PC-9 (cell line): Measurements from ENCODE around the gene CAMSAP3. TPM values are rescaled to one million over a fixed set of nuclear protein-coding genes. Genes with fewer than 3 reads are reported as not detected.
A peak's percentile ranks its signal among the peaks of the same experiment; 100 is the strongest.

Source experiments
- BruUV-seq: library from RNA; stranded (reverse); fragments of 400-500 nt; replicated peaks from 2 replicates; lab custom pipeline; 2021; lab: Mats Ljungman, UMichigan
- CTCF ChIA-PET: fragments of 300-600 bp; sonication (Branson Sonifier 250); formaldehyde crosslinking; loops from one replicate; lab custom pipeline; 2022; ENCODE audit warnings: antibody characterized with exemption; lab: Charles Lee
- POLR2A ChIA-PET: fragments of 300-600 bp; sonication (Branson Sonifier 250); formaldehyde crosslinking; loops from one replicate; lab custom pipeline; 2022; ENCODE audit warnings: antibody characterized with exemption; ENCODE audit not compliant: unreplicated experiment; lab: Charles Lee
- DNase-seq, 2 experiments: peaks; one replicate each; pipeline versions ENCODE4 v3.0.0 to v3.0.0-alpha.2; 2015 to 2022; ENCODE audit warnings: mixed read lengths in 1 of 2
- H2AFZ ChIP-seq: fragments of 200-600 bp; sonication (generic); 2 replicates; pipeline ENCODE4 v1.8.1; 2017; ENCODE audit warnings: antibody characterized with exemption
- H3F3A ChIP-seq: fragments of 200-600 bp; sonication (generic); 2 replicates; pipeline ENCODE4 v1.8.1; 2017; ENCODE audit warnings: antibody characterized with exemption, mild to moderate bottlenecking, low read depth; ENCODE audit not compliant: insufficient read depth
- H3K27ac ChIP-seq: fragments of 200-600 bp; sonication (generic); 2 replicates; pipeline ENCODE4 v1.6.1; 2016; ENCODE audit warnings: mixed run types
- H3K27me3 ChIP-seq: fragments of 200-600 bp; sonication (generic); 2 replicates; pipeline ENCODE4 v1.6.1; 2016; ENCODE audit warnings: low read depth, mixed run types; ENCODE audit not compliant: insufficient read depth
- H3K36me3 ChIP-seq: fragments of 200-600 bp; sonication (generic); 2 replicates; pipeline ENCODE4 v1.6.1; 2016; ENCODE audit warnings: low read depth, mixed run types
- H3K4me1 ChIP-seq: fragments of 200-600 bp; sonication (generic); replicated peaks from 2 replicates; pipeline ENCODE4 v1.6.1; 2016; ENCODE audit warnings: mixed run types; ENCODE audit not compliant: insufficient read depth
- H3K4me2 ChIP-seq: fragments of 200-600 bp; sonication (generic); 2 replicates; pipeline ENCODE4 v1.6.1; 2017; ENCODE audit warnings: mixed run types
- H3K4me3 ChIP-seq: fragments of 200-600 bp; sonication (generic); 2 replicates; pipeline ENCODE4 v1.6.1; 2016; ENCODE audit warnings: mixed run types
- H3K79me2 ChIP-seq: fragments of 200-600 bp; sonication (generic); 2 replicates; pipeline ENCODE4 v1.6.1; 2017; ENCODE audit warnings: low read depth, mixed run types
- H3K9me2 ChIP-seq: fragments of 200-600 bp; sonication (generic); 2 replicates; pipeline ENCODE4 v1.8.1; 2017; ENCODE audit warnings: mild to moderate bottlenecking; ENCODE audit not compliant: insufficient read depth
- H3K9me3 ChIP-seq: fragments of 200-600 bp; sonication (generic); 2 replicates; pipeline ENCODE4 v1.8.1; 2016; ENCODE audit warnings: low read depth; ENCODE audit not compliant: insufficient read depth
- H4K20me1 ChIP-seq: fragments of 200-600 bp; sonication (generic); 2 replicates; pipeline ENCODE4 v1.8.1; 2017; ENCODE audit not compliant: insufficient read depth
- EZH2 ChIP-seq: fragments of 200-600 bp; sonication (generic); IDR thresholded peaks from 2 replicates; pipeline ENCODE4 v1.8.0; 2017; ENCODE audit warnings: antibody characterized with exemption, low read depth
- intact Hi-C: fragments of 100-400 bp; cut with micrococcal nuclease; formaldehyde crosslinking; loops from one replicate; pipeline ENCODE4 v1.10.0; 2022; ENCODE audit not compliant: unreplicated experiment
- total RNA-seq: library from RNA; stranded (reverse); gene quantifications from 2 replicates; pipeline ENCODE4 v1.2.3, GENCODE V29; 2021
- TF ChIP-seq, protein P1 (sequence below): fragments of 200-600 bp; sonication (generic); conservative IDR thresholded peaks from 2 replicates; pipeline ENCODE4 v1.6.1; 2017; ENCODE audit warnings: mixed run types, antibody characterized with exemption, mild to moderate bottlenecking, moderate library complexity

Gene CAMSAP3
- total RNA-seq, 1 experiment from 2014 or later, result 25.9 TPM

DNA sequence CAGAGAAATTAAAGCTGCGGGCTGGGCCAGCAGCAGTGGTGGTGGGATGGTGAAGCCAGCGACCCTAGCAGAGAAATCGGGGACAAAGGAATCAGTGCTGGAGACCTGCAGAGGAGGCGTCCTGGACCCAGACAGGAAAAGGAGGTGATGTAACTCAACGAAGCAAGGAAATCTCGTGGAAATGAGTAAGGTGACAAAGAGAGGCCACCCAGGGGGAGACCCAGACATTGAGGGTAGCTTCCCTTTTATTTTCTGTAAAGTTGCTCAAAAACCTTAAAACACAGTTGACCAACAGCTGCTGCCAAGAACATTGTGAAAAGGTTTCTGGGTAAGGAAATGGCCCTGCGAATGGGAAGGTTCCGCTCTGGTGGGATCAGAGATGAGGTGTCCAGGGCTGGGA lies 59.9 kb downstream of the CAMSAP3 start:
- H3K79me2 ChIP-seq, result no peaks in the 10 kb centered on the region
- H4K20me1 ChIP-seq, result no peaks in the 10 kb centered on the region
- H3K4me3 ChIP-seq, result no peak overlapping the region
- no TSS peak for BruUV-seq
- H3K9me3 ChIP-seq, result no peaks in the 10 kb centered on the region
- H3K4me1 ChIP-seq, result peaks cover 26% of the 10 kb centered on the region
- H3F3A ChIP-seq, result peaks cover 13% of the 10 kb centered on the region
- no peak overlapping the region for H2AFZ ChIP-seq
- no peaks in the 10 kb centered on the region for H3K9me2 ChIP-seq
- TF ChIP-seq EZH2, result no peak
- TF ChIP-seq, protein P1, sequence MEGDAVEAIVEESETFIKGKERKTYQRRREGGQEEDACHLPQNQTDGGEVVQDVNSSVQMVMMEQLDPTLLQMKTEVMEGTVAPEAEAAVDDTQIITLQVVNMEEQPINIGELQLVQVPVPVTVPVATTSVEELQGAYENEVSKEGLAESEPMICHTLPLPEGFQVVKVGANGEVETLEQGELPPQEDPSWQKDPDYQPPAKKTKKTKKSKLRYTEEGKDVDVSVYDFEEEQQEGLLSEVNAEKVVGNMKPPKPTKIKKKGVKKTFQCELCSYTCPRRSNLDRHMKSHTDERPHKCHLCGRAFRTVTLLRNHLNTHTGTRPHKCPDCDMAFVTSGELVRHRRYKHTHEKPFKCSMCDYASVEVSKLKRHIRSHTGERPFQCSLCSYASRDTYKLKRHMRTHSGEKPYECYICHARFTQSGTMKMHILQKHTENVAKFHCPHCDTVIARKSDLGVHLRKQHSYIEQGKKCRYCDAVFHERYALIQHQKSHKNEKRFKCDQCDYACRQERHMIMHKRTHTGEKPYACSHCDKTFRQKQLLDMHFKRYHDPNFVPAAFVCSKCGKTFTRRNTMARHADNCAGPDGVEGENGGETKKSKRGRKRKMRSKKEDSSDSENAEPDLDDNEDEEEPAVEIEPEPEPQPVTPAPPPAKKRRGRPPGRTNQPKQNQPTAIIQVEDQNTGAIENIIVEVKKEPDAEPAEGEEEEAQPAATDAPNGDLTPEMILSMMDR, result no peak
- intact Hi-C loops, result no loop called here
- ChIA-PET POLR2A (interaction anchor here (0.7 kb wide), 1 partner anchor 8 kb away, joined by 5 read pairs; no protein-coding TSS in a partner anchor), CTCF (interaction anchor here (0.6 kb wide), 1 partner anchor 88 kb away, joined by 5 read pairs; no protein-coding TSS in a partner anchor)
- DNase-seq, result no peak
- 0 out of 2 replicates have a peak, but pooled peaks cover under 1% of the 10 kb centered on the region for H3K27me3 ChIP-seq
- H3K36me3 ChIP-seq, result no peaks in the 10 kb centered on the region
- H3K4me2 ChIP-seq, result no peak overlapping the region
- no peak overlapping the region for H3K27ac ChIP-seq

DNA sequence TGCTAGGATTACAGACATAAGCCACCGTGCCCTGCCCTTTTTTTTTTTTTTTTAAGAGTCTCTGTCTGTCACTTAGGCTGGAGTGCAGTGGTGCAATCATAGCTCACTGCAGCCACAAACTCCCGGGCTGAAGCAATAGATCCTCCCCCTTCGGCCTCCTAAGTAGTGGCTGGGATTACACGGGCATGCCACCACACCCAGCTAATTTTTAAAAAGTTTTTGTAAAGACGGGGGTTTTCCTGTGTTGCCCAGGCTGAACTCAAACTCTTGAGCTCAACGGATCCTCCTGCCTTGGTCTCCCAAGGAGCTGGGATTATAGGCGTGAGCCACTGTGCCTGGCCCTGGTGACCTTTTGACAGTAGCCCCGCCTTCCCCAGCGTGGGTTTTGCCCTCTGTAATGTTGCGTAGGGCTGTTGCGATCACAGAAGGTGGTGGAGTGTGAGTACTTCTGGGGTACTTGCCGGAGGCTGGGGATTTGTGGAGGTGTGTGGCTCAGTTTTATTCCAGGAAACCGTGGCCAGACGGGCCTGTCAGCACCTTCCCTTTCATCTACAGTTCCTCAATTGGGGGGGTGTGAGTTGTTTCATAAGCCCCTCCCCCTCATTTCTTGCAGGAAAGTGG lies 61.6 kb downstream of the CAMSAP3 start:
- CTCF ChIA-PET, result interaction anchor here (0.6 to 0.7 kb wide), 4 partner anchors 24 to 142 kb away, joined by 3 to 14 read pairs (median 7); partner anchors contain the start of gene TRAPPC5
- peaks cover 13% of the 10 kb centered on the region for H3F3A ChIP-seq
- no peak overlapping the region for H3K27ac ChIP-seq
- H3K4me3 ChIP-seq, result no peak overlapping the region
- no peaks in the 10 kb centered on the region for H3K36me3 ChIP-seq
- DNase-seq, result peak in 1 of 2 experiments; percentile 61
- TF ChIP-seq EZH2, result no peak
- TF ChIP-seq, protein P1, result no peak
- peaks cover 17% of the 10 kb centered on the region for H3K27me3 ChIP-seq
- POLR2A ChIA-PET, result no interaction called here
- intact Hi-C loops, result no loop called here
- no TSS peak for BruUV-seq
- H3K4me1 ChIP-seq, result peaks cover 25% of the 10 kb centered on the region
- H3K9me2 ChIP-seq, result no peaks in the 10 kb centered on the region
- H4K20me1 ChIP-seq, result no peaks in the 10 kb centered on the region
- no peaks in the 10 kb centered on the region for H3K79me2 ChIP-seq
- H3K4me2 ChIP-seq, result 0 out of 2 replicates have a peak overlapping the region, but pooled peaks have one; percentile 18
- no peak overlapping the region for H2AFZ ChIP-seq
- no peaks in the 10 kb centered on the region for H3K9me3 ChIP-seq

DNA sequence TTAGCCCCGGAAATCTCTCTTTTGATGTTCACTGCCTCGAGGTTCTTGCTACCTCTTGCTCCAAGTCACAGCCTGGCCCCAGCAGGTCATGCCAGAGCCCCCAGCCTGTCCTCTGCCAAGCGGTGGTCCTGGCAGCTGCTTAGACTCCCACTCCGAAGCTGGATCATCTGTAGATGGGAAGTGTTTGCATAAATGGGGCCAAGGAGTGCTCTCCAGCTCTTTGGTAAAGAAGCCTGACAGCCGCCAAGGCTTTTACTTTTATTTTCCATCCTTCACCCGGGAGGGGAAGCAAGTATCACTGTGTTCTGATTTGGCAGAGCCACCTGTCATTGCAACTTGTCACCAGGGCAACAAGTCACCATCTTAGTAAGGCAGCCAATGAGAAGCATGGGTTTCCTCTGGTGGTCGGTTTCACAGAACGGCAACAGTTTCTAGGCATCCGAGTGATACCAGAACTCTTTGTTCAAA lies 62.6 kb downstream of the CAMSAP3 start:
- no peak overlapping the region for H3K4me2 ChIP-seq
- H3K4me3 ChIP-seq, result no peak overlapping the region
- no peaks in the 10 kb centered on the region for H3K36me3 ChIP-seq
- no peaks in the 10 kb centered on the region for H3K79me2 ChIP-seq
- intact Hi-C loops, result no loop called here
- H3K9me2 ChIP-seq, result no peaks in the 10 kb centered on the region
- no peak overlapping the region for H3K27ac ChIP-seq
- H3F3A ChIP-seq, result peaks cover 9% of the 10 kb centered on the region
- no peaks in the 10 kb centered on the region for H4K20me1 ChIP-seq
- no peak for DNase-seq
- CTCF ChIA-PET, result no interaction called here
- POLR2A ChIA-PET, result no interaction called here
- BruUV-seq, result no TSS peak
- TF ChIP-seq, protein P1, result no peak
- TF ChIP-seq EZH2, result no peak
- H3K27me3 ChIP-seq, result peaks cover 22% of the 10 kb centered on the region
- no peak overlapping the region for H2AFZ ChIP-seq
- no peaks in the 10 kb centered on the region for H3K9me3 ChIP-seq
- peaks cover 15% of the 10 kb centered on the region for H3K4me1 ChIP-seq
